ENCODE measurements around the gene RBPMS2. TPM values are rescaled to one million over a fixed set of nuclear protein-coding genes. Genes with fewer than 3 reads are reported as not detected.

The RBPMS2 gene
- total RNA-seq, 3 donors from 2014 or later, result 0.10 to 0.22 TPM; not detected in 1

DNA sequence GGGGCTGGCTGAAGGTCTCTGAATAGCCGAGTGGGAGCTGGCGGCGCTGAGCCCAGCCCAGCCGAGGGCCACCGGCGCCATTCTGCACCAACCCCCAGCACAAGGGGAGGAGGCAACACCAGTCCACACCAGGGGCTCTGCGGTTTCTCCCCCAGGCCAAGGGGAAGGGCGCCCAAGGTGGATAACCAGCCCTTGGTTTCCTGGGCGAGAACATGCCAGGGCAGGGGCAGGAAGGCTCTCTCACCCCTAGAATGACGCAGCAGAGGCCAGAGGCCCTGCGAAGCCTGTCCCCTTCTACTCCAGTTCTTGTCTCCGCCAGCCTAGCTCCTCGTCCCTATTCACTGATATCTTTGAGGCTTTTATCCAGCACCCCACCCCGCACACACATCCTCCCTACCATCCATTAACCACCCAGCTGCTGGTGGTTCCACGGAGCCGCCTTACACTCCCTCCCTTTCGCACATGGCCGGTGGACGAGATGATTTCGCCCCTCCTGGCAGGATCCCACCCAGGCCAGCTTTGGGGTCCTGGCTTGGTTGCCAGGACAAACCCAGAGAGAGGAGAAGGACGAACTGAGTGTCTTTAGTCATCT lies 1.3 kb downstream of the RBPMS2 start:
- ATAC-seq (no peak), DNase-seq (no peak)
- Mint-ChIP-seq H3K27me3 (ENCODE audit: low read depth) (peaks cover 48% of the 10 kb centered on the region), H3K4me1 (ENCODE audit: low read depth) (no peaks in the 10 kb centered on the region), H3K36me3 (ENCODE audit: insufficient read depth) (no peaks in the 10 kb centered on the region), H3K4me3 (peak overlapping the region; percentile 67), H3K9me3 (no peaks in the 10 kb centered on the region)

DNA sequence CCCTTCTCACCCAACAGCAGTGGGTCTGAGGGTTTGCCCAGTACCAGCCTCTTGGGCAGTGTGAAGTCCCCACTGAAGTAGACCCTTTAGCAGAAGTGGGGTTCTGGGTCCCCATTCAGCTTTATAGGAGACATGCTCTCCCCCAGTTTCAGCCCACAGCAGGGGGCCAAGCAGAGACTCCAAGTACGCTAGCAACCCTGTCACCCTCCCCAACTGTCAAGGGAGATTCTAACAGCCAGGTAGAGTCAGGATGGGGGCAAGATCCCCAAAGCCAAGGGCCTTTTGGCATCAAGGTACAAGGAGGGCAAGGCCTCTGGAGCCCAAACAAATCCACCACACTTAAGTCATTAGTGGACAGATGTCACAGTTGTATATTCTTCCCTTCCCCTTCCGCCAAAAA lies 1.8 kb downstream of the RBPMS2 start:
- no peak for DNase-seq
- Mint-ChIP-seq H3K9me3 (no peaks in the 10 kb centered on the region), H3K36me3 (ENCODE audit: insufficient read depth) (no peaks in the 10 kb centered on the region), H3K27me3 (ENCODE audit: low read depth) (peaks cover 45% of the 10 kb centered on the region), H3K4me1 (ENCODE audit: low read depth) (no peaks in the 10 kb centered on the region), H3K4me3 (peak overlapping the region; percentile 67)
- no peak for ATAC-seq

DNA sequence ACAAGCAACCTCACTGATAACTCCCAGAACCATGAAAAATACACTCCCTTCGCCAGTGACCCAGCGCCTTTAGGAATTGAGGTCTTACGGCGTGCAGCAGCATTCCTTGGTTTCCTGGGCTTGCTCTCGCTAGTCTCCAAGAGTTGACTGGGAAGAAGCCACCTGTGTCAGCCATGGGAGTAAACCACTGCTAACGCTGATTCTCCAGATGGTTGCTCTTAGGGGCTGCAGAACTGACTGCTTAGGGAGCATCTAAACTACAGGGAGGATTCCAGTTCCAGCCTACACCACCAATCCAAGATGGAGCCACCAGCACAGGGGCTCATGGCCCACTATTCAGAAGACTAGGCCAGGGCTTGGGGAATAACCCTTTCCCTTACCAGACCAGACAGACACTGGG lies 2.4 kb downstream of the RBPMS2 start:
- no peak for ATAC-seq
- Mint-ChIP-seq H3K36me3 (ENCODE audit: insufficient read depth) (no peaks in the 10 kb centered on the region), H3K9me3 (no peaks in the 10 kb centered on the region), H3K4me3 (no peak overlapping the region), H3K4me1 (ENCODE audit: low read depth) (peaks cover under 1% of the 10 kb centered on the region), H3K27me3 (ENCODE audit: low read depth) (peaks cover 43% of the 10 kb centered on the region)
- no peak for DNase-seq

DNA sequence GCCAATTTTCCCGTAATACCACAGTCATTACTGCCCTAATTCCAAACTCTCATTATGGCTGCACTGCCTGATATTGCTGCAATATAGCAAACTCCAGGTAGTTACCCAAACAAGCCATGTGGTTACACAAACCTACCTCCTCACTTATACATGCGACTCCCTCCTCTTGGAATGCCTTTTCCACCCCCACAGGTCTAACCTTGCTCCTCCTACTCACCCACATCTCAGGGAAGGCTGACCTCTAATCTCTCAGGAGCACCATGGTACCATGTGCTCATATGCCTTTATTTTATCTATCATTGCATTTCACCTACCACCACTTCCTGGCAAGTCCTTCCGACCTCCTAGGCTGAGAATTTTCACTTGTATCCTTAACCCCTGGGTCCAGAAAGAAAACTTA lies 2.9 kb downstream of the RBPMS2 start:
- H3K27me3 Mint-ChIP-seq (ENCODE audit: low read depth), result peaks cover 40% of the 10 kb centered on the region
- no peaks in the 10 kb centered on the region for H3K9me3 Mint-ChIP-seq
- no peak overlapping the region for H3K4me3 Mint-ChIP-seq
- ATAC-seq (no peak), DNase-seq (no peak)
- no peaks in the 10 kb centered on the region for H3K36me3 Mint-ChIP-seq (ENCODE audit: insufficient read depth)
- peaks cover 4% of the 10 kb centered on the region for H3K4me1 Mint-ChIP-seq (ENCODE audit: low read depth)

DNA sequence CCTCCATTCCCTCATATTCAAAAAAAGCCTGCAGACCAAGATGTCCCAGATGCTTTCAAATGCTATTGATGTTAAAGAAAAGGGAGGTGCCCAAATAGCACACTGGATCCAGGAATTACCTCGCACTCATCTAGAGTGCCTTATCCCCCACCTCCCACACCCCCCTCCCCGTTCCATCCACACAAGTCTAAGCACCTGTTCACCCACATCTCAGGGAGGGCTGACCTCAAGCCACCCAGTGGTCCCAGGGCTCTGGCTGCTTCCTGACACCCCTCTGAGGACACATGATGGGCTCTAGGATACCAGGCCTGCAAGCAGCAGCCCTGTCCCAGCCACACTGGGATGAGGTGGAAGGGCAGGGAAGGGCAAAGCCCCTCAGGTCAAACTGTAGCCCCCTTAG lies 4.8 kb downstream of the RBPMS2 start:
- peaks cover 4% of the 10 kb centered on the region for H3K4me1 Mint-ChIP-seq (ENCODE audit: low read depth)
- no peak for ATAC-seq
- DNase-seq, result no peak
- peaks cover 21% of the 10 kb centered on the region for H3K27me3 Mint-ChIP-seq (ENCODE audit: low read depth)
- no peaks in the 10 kb centered on the region for H3K36me3 Mint-ChIP-seq (ENCODE audit: insufficient read depth)
- H3K9me3 Mint-ChIP-seq, result no peaks in the 10 kb centered on the region
- no peak overlapping the region for H3K4me3 Mint-ChIP-seq

DNA sequence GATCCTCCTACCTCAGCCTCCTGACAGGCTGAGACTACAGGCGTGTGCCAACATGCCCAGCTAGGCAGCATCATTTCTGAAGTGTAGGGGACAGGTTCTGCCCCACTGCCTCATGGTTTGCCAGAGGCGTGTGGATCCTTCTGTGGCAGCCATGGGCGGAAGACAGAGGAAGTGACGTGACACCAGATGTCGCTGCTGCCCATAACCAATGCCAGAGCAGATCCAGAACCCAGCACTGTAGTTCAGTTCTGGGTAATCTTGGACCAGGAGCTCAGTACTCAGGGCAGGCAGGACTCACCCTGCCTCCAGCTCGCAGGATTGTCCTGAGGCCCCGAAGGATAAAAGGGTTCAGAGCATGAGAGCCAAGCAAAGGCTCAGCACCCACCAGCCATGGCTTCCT lies 8.2 kb downstream of the RBPMS2 start:
- DNase-seq (peak; percentile 9), ATAC-seq (no peak)
- H3K4me1 Mint-ChIP-seq (ENCODE audit: low read depth), result peaks cover 4% of the 10 kb centered on the region
- no peaks in the 10 kb centered on the region for H3K9me3 Mint-ChIP-seq
- H3K4me3 Mint-ChIP-seq, result no peak overlapping the region
- H3K27me3 Mint-ChIP-seq (ENCODE audit: low read depth), result no peaks in the 10 kb centered on the region
- H3K36me3 Mint-ChIP-seq (ENCODE audit: insufficient read depth), result no peaks in the 10 kb centered on the region

DNA sequence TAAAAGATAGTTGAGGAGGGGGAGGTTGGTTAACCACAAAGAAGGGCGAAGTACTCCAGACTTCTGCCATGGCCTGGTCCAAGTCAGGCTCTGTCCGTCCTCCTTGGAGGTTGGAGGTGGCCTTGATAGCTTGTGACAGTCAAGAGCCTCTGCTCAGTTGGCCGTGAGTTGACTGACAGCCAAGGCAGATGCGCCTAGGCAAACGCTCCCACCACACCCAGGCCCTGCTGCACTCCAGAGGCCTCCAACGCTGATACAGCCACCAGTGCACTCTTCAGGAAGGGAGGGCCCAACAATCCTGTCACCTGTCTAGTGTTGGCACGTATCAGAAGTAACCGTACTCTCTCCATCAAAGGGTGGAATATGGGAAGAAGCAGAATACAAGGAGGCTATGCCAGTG lies 9.3 kb downstream of the RBPMS2 start:
- no peaks in the 10 kb centered on the region for H3K9me3 Mint-ChIP-seq
- DNase-seq (no peak), ATAC-seq (no peak)
- H3K4me1 Mint-ChIP-seq (ENCODE audit: low read depth), result peaks cover 4% of the 10 kb centered on the region
- no peaks in the 10 kb centered on the region for H3K36me3 Mint-ChIP-seq (ENCODE audit: insufficient read depth)
- H3K4me3 Mint-ChIP-seq, result no peak overlapping the region
- H3K27me3 Mint-ChIP-seq (ENCODE audit: low read depth), result no peaks in the 10 kb centered on the region

DNA sequence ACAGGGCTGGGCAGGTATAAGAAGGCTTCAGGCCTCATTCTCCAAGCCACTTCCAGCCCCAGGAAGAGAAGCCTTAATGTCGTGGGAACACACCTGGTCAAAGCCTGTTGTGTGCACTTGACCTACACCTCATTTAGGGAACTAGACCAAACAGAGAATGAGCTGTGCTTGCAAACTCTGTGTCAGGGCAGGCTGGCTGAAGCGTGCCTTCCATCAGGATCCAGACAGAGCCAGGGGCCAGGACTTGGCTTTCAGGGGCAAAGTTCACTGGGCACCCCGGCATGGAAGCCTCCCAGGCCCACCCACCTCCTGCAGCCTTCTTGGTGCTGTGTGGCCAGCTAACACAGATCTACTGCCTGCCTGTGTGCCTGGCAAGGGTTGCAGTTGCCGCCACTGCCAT lies 11.5 kb downstream of the RBPMS2 start:
- no peak for DNase-seq
- ATAC-seq, result no peak
- Mint-ChIP-seq H3K4me3 (no peak overlapping the region), H3K36me3 (ENCODE audit: insufficient read depth) (no peaks in the 10 kb centered on the region), H3K9me3 (no peaks in the 10 kb centered on the region), H3K27me3 (ENCODE audit: low read depth) (no peaks in the 10 kb centered on the region), H3K4me1 (ENCODE audit: low read depth) (peaks cover 4% of the 10 kb centered on the region)

DNA sequence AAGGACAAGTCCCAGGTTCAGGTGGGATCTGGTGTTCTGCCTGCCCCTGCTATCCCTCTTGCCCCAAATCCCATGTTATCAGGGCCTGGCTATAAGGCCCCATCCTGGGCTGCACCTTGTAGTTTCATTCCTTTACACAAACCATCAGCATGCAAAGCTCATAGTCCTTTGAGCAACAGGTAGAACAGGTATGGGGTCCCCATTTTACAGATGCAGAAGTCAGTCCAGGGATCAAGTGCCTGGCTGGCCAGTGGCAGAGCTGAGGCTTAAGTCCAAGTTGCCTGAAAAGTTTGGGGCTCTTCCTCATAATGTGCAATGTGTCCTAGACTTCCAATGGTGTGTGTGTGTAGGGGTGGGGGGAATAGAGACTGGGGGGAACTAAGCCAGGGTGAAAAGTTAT lies 11.9 kb downstream of the RBPMS2 start:
- no peak for ATAC-seq
- H3K4me3 Mint-ChIP-seq, result no peak overlapping the region
- H3K27me3 Mint-ChIP-seq (ENCODE audit: low read depth), result no peaks in the 10 kb centered on the region

DNA sequence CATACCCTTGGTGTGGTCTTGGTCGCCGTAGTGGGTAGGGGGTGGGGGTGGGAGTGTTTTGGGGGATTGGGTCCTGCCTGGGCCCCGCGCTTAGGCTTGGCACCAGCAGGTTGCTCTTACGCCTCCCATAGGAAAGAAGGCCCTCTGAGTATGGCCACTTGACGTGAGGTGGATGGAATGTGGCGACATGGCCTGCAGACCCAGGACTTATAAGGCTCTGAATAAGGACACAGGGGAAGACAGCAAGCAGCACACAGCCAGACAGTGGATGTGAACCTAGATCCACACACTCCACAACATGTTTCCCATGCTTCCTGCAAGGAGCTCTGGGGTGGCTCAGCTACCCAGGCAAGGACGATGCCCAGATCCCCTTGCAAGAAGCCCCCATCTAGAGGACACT lies 12.4 kb downstream of the RBPMS2 start:
- H3K4me1 Mint-ChIP-seq (ENCODE audit: low read depth), result peaks cover 3% of the 10 kb centered on the region
- DNase-seq, result no peak
- no peaks in the 10 kb centered on the region for H3K27me3 Mint-ChIP-seq (ENCODE audit: low read depth)
- no peaks in the 10 kb centered on the region for H3K9me3 Mint-ChIP-seq
- ATAC-seq, result no peak
- no peak overlapping the region for H3K4me3 Mint-ChIP-seq
- H3K36me3 Mint-ChIP-seq (ENCODE audit: insufficient read depth), result no peaks in the 10 kb centered on the region

More for the DNA sequence above, 11.9 kb downstream of the RBPMS2 start:
- no peak for DNase-seq
- no peaks in the 10 kb centered on the region for H3K9me3 Mint-ChIP-seq
- no peaks in the 10 kb centered on the region for H3K36me3 Mint-ChIP-seq (ENCODE audit: insufficient read depth)
- peaks cover 4% of the 10 kb centered on the region for H3K4me1 Mint-ChIP-seq (ENCODE audit: low read depth)

DNA sequence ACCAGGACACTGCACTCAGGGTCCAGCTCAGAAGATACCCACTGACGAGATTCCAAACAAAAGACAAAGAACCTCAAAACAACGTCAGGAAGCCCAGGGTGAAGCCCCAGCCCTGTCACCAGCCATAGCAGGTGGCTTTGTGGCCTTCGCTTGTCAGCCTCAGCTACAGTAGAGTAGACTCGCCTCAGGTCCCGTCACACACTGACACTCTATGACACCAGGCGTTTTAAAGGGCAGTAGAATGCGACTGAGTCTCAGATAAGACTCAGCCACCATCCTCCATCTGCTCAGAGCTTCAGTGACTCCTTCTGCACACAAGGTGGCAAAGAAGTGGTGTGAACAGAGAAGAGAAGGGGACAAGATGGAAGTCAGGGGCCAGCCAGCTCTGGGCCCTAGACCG lies 12.8 kb downstream of the RBPMS2 start:
- ATAC-seq (no peak), DNase-seq (no peak)
- H3K27me3 Mint-ChIP-seq (ENCODE audit: low read depth), result no peaks in the 10 kb centered on the region
- no peaks in the 10 kb centered on the region for H3K36me3 Mint-ChIP-seq (ENCODE audit: insufficient read depth)
- no peaks in the 10 kb centered on the region for H3K4me1 Mint-ChIP-seq (ENCODE audit: low read depth)
- no peaks in the 10 kb centered on the region for H3K9me3 Mint-ChIP-seq
- H3K4me3 Mint-ChIP-seq, result no peak overlapping the region

DNA sequence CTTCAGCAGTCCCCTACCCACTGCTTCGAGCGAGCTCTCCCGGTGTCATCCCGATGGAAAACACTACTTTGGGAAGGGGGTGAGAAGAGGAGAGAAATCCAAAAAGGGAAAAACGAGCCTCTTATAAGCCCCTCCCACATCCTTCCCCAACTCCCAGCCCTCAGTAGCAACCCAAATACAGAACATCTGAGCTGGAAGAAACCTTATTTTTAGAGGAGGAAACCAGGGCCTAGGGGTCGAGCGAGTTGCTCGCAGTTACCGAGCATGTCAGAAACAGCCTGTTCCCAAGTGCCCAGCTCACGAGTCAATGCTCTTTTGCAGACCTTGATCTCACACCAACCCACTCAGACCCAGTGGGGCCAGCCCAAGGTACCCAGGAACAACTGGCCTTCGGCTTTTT lies 14.2 kb downstream of the RBPMS2 start:
- DNase-seq, result no peak
- no peak for ATAC-seq
- no peaks in the 10 kb centered on the region for H3K27me3 Mint-ChIP-seq (ENCODE audit: low read depth)

DNA sequence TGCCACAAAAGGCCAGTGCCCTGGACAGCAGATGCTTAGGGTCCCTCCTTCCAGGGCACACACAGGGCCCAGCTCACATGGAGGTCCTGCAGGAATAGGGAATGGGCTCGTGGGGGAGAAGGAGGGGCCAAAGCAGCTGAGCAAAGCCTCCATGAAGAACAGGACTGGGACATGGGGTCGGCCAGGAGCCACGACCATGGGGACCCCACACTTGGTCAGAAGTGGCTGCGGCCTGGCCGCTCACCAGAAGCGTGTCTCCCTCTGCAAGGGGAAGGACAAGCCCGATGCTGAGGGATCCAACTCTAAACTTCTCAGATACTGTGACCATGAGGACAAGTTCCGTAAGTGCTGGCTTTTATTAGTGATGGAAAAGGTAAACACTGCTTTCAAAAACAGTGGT lies 15.3 kb downstream of the RBPMS2 start:
- DNase-seq (no peak), ATAC-seq (no peak)
- H3K4me1 Mint-ChIP-seq (ENCODE audit: low read depth), result no peaks in the 10 kb centered on the region
- H3K27me3 Mint-ChIP-seq (ENCODE audit: low read depth), result no peaks in the 10 kb centered on the region
- no peaks in the 10 kb centered on the region for H3K9me3 Mint-ChIP-seq
- no peak overlapping the region for H3K4me3 Mint-ChIP-seq
- no peaks in the 10 kb centered on the region for H3K36me3 Mint-ChIP-seq (ENCODE audit: insufficient read depth)

More for the DNA sequence above, 14.2 kb downstream of the RBPMS2 start:
- Mint-ChIP-seq H3K9me3 (no peaks in the 10 kb centered on the region), H3K4me3 (no peak overlapping the region), H3K4me1 (ENCODE audit: low read depth) (no peaks in the 10 kb centered on the region), H3K36me3 (ENCODE audit: insufficient read depth) (no peaks in the 10 kb centered on the region)

DNA sequence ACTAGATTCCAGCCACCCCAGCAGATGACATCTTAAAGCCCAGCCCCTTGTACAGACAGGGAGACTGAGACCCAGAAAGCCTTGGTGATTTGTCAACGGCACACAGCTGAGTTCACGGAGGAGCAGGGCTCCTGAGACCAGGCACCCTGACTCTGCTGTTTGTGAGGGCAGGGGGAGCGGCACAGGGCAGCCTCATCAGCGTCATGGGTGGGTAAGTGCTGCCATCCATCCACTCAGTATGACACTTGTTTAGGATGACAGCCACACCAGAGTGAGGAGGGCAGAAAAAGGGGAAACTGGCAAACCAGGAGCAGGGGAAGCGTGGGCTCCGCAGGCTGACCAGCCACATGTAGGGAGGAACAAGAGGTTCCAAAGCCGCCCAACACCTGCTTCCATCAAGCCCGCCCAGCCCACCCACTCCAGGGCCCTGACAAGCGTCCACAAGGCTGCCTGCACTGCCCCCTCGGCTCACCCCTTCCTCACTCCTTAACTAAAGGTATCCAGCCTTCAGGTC lies 19.9 kb downstream of the RBPMS2 start:
- Mint-ChIP-seq H3K27me3 (ENCODE audit: low read depth) (no peaks in the 10 kb centered on the region), H3K4me3 (no peak overlapping the region), H3K9me3 (no peaks in the 10 kb centered on the region), H3K36me3 (ENCODE audit: insufficient read depth) (no peaks in the 10 kb centered on the region), H3K4me1 (ENCODE audit: low read depth) (no peaks in the 10 kb centered on the region)
- no peak for DNase-seq
- no peak for ATAC-seq

DNA sequence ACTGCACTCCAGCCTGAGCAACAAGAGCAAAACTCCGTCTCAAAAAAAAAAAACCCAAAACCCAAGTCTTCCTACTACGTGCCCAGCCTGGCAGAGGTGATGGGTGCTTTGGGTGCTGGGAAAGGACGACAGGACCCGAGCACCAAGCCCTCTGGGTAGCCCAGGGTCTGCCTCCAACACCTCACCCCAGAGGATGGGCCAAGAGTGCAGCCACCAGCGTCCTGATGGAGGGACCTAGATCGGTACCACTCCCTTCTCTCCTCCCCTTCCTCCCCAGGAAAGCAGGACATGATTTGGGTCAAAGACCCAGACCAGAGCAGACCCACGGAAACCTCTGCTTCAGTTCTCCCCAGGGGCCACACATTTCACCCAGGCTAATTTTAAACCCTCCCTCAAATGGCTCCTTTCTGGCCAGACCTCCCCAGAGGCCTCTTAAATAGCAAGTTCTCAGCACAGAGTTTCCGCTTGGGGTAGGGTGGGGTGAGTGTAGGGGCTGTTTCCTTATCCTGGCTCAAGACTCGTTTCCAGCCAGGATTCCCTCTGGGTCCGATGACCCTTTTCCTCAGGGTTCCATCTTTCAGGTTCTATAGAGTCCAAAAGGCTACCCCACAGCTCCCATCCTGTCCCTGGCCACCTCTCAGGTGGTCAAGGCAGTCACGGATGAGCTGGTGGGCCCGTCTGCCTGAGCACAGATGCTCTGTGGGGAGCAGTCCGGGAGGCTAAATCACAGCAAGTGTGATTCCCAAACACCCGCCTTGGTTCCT lies 20.5 kb downstream of the RBPMS2 start:
- ATAC-seq, result no peak
- no peak for DNase-seq

More for the DNA sequence above, 20.5 kb downstream of the RBPMS2 start:
- Mint-ChIP-seq H3K9me3 (no peaks in the 10 kb centered on the region), H3K4me1 (ENCODE audit: low read depth) (no peaks in the 10 kb centered on the region), H3K27me3 (ENCODE audit: low read depth) (no peaks in the 10 kb centered on the region), H3K4me3 (no peak overlapping the region), H3K36me3 (ENCODE audit: insufficient read depth) (no peaks in the 10 kb centered on the region)

All from activated T-cell treated with anti-CD3 and anti-CD28 coated beads, Interleukin-2, amount 50 U/mL, for 4 hours (primary cell).